ENCODE data around the gene WNT5B. TPM values are rescaled to one million over a fixed set of nuclear protein-coding genes. Genes with fewer than 3 reads are reported as not detected.

Gene WNT5B
- total RNA-seq, 2 donors from 2014 or later, result 0.22 to 0.51 TPM

DNA sequence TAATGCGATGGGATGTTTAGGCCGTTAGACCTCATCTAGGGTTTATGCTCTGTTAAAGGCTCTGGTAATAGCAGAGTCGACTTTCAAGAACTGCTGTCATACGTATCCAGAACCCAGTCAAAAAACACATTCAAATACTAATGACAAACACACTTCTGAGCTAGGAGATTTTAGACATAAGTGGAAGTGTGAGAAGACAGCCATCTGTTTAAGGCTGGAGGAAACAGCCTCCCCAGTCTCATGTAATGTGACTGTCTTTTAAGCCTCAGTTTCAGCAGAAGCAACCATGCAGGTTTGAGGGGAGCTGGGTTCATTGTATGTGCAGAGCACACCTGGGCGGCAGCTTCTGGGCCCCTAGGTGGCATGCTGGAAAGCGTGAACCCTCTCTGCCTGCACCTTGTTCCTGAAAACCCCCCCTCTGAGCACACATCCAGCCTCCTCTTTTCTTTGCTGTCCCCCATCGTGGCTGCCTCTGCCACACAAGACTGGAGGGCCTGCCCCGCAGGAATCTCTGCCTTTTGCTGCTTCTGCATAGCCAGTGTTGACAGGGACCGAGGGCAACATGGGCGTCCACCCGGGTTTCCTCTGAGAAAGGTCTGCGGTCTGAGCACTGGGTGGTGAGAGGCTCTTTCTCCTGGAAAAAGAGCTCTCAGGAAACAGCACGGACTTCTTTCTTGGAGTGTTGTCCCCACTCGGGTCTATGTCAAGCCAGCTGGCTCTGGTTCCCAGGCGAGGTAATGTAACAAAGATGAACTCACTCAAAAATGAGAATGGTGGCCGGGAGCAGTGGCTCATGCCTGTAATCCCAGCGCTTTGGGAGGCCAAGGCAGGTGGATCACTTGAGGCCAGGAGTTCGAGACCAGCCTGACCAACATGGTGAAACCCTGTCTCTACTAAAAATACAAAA is 11.6 kb downstream of the WNT5B start:
- Mint-ChIP-seq H3K27ac (no peak overlapping the region), H3K36me3 (ENCODE audit: insufficient read depth in 2 of 2) (no peaks in the 10 kb centered on the region), H3K27me3 (ENCODE audit: low read depth) (no peaks in the 10 kb centered on the region), H3K4me1 (ENCODE audit: low read depth) (no peaks in the 10 kb centered on the region), H3K4me3 (no peak overlapping the region), H3K9me3 (no peaks in the 10 kb centered on the region)
- DNase-seq (no peak), ATAC-seq (replicated peaks in 1 of 2) (no peak)

DNA sequence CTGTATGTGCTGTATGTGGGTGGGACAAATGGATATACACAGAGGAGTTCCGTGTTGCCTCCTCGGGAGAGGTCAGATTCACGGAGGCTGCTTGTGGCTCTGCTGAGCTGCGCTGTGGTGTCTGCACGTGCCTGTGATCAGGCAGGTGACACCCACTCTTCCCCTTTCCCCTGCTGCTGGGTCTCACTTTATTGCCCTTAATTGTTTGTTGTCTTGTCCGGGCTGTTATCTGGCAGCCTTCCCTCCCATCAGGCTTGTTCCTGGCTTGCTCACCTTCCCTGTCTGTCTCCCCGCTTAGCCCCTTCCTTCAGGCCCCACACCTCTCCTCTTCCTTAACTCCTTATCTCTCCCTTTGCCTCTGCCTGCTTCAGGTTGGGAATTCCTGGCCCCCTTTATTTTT is 13.5 kb downstream of the WNT5B start:
- no peak overlapping the region for H3K27ac Mint-ChIP-seq

GRCh38 chr12:1643043-1643442 is 14.0 kb downstream of the WNT5B start:
- Mint-ChIP-seq H3K27me3 (ENCODE audit: low read depth) (peaks cover 1% of the 10 kb centered on the region), H3K4me1 (ENCODE audit: low read depth) (no peaks in the 10 kb centered on the region), H3K4me3 (no peak overlapping the region), H3K36me3 (ENCODE audit: insufficient read depth in 2 of 2) (no peaks in the 10 kb centered on the region), H3K27ac (no peak overlapping the region), H3K9me3 (no peaks in the 10 kb centered on the region)
- ATAC-seq (replicated peaks in 1 of 2), result no peak
- DNase-seq, result no peak

More for the DNA sequence above, 13.5 kb downstream of the WNT5B start:
- Mint-ChIP-seq H3K9me3 (no peaks in the 10 kb centered on the region), H3K36me3 (ENCODE audit: insufficient read depth in 2 of 2) (no peaks in the 10 kb centered on the region), H3K27me3 (ENCODE audit: low read depth) (no peaks in the 10 kb centered on the region), H3K4me1 (ENCODE audit: low read depth) (no peaks in the 10 kb centered on the region), H3K4me3 (no peak overlapping the region)
- no peak for DNase-seq
- no peak for ATAC-seq (replicated peaks in 1 of 2)

DNA sequence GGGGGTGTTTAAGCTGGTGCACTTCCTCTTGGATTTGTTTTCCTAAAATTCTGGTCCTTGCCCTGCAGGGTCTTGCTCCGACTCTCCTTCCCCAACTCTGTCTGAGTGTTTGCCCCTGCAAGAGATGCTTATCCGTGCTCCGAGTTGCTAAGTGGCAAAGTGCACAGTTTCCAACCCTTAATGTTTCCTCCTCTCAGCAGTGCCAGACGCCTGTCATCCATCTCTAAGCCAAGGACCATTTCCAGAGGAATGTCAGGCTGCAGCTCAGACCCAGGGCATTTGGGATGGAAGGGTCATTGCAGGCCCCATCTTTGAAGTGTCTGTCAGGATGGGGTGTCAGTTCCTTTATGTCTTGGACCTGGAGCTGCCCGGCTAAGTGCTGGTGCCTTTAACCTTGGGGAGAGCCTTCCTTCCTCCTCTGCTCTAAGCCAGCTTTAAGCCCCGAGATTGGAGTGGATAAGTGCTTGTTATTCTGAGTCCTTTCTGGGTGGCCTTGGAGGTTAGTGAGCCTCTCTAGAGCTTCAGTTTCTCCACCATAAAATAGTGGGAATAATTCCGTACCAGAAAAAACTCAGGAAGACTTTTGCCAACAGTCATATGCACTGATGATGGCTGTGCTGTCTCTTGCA is 15.0 kb downstream of the WNT5B start:
- Mint-ChIP-seq H3K27me3 (ENCODE audit: low read depth) (peaks cover 9% of the 10 kb centered on the region), H3K4me3 (no peak overlapping the region), H3K36me3 (ENCODE audit: insufficient read depth in 2 of 2) (no peaks in the 10 kb centered on the region), H3K9me3 (no peaks in the 10 kb centered on the region), H3K27ac (no peak overlapping the region), H3K4me1 (ENCODE audit: low read depth) (no peaks in the 10 kb centered on the region)
- DNase-seq (no peak), ATAC-seq (replicated peaks in 1 of 2) (no peak)

GRCh38 chr12:1644534-1645438 is 15.8 kb downstream of the WNT5B start:
- H3K27me3 Mint-ChIP-seq (ENCODE audit: low read depth), result peaks cover 15% of the 10 kb centered on the region
- H3K9me3 Mint-ChIP-seq, result no peaks in the 10 kb centered on the region
- no peaks in the 10 kb centered on the region for H3K4me1 Mint-ChIP-seq (ENCODE audit: low read depth)
- H3K36me3 Mint-ChIP-seq (ENCODE audit: insufficient read depth in 2 of 2), result no peaks in the 10 kb centered on the region
- no peak overlapping the region for H3K4me3 Mint-ChIP-seq
- H3K27ac Mint-ChIP-seq, result no peak overlapping the region
- ATAC-seq (replicated peaks in 1 of 2) (no peak), DNase-seq (no peak)

DNA sequence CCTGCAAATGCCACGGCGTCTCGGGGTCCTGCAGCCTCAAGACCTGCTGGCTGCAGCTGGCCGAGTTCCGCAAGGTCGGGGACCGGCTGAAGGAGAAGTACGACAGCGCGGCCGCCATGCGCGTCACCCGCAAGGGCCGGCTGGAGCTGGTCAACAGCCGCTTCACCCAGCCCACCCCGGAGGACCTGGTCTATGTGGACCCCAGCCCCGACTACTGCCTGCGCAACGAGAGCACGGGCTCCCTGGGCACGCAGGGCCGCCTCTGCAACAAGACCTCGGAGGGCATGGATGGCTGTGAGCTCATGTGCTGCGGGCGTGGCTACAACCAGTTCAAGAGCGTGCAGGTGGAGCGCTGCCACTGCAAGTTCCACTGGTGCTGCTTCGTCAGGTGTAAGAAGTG is 16.8 kb downstream of the WNT5B start:
- Mint-ChIP-seq H3K4me3 (no peak overlapping the region), H3K27me3 (ENCODE audit: low read depth) (peaks cover 15% of the 10 kb centered on the region), H3K36me3 (ENCODE audit: insufficient read depth in 2 of 2) (no peaks in the 10 kb centered on the region), H3K9me3 (no peaks in the 10 kb centered on the region), H3K27ac (no peak overlapping the region), H3K4me1 (ENCODE audit: low read depth) (no peaks in the 10 kb centered on the region)
- DNase-seq (no peak), ATAC-seq (replicated peaks in 1 of 2) (no peak)

DNA sequence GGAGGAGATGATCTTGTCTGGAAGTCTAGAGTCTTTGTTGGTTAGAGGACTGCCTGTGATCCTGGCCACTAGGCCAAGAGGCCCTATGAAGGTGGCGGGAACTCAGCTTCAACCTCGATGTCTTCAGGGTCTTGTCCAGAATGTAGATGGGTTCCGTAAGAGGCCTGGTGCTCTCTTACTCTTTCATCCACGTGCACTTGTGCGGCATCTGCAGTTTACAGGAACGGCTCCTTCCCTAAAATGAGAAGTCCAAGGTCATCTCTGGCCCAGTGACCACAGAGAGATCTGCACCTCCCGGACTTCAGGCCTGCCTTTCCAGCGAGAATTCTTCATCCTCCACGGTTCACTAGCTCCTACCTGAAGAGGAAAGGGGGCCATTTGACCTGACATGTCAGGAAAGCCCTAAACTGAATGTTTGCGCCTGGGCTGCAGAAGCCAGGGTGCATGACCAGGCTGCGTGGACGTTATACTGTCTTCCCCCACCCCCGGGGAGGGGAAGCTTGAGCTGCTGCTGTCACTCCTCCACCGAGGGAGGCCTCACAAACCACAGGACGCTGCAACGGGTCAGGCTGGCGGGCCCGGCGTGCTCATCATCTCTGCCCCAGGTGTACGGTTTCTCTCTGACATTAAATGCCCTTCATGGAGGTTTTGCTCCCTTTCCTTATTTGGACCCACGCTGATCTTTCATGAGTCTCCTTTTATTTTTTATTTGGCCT is 17.7 kb downstream of the WNT5B start:
- H3K4me3 Mint-ChIP-seq, result no peak overlapping the region
- H3K27me3 Mint-ChIP-seq (ENCODE audit: low read depth), result peaks cover 19% of the 10 kb centered on the region
- no peak overlapping the region for H3K27ac Mint-ChIP-seq
- no peaks in the 10 kb centered on the region for H3K9me3 Mint-ChIP-seq
- ATAC-seq (replicated peaks in 1 of 2) (no peak), DNase-seq (no peak)
- H3K36me3 Mint-ChIP-seq (ENCODE audit: insufficient read depth in 2 of 2), result no peaks in the 10 kb centered on the region
- H3K4me1 Mint-ChIP-seq (ENCODE audit: low read depth), result no peaks in the 10 kb centered on the region

GRCh38 chr12:1647285-1647669 is 18.2 kb downstream of the WNT5B start:
- H3K4me1 Mint-ChIP-seq (ENCODE audit: low read depth), result no peaks in the 10 kb centered on the region
- no peaks in the 10 kb centered on the region for H3K36me3 Mint-ChIP-seq (ENCODE audit: insufficient read depth in 2 of 2)
- no peaks in the 10 kb centered on the region for H3K9me3 Mint-ChIP-seq
- no peak for ATAC-seq (replicated peaks in 1 of 2)
- no peak overlapping the region for H3K27ac Mint-ChIP-seq
- no peak for DNase-seq
- no peak overlapping the region for H3K4me3 Mint-ChIP-seq
- H3K27me3 Mint-ChIP-seq (ENCODE audit: low read depth), result peaks cover 20% of the 10 kb centered on the region

- Mint-ChIP-seq H3K27me3 (ENCODE audit: low read depth) (peaks cover 20% of the 10 kb centered on the region), H3K4me1 (ENCODE audit: low read depth) (no peaks in the 10 kb centered on the region)
- no peak for ATAC-seq (replicated peaks in 1 of 2)
These were observed 21.4 kb downstream of the WNT5B start for GRCh38 chr12:1650260-1650977.

DNA sequence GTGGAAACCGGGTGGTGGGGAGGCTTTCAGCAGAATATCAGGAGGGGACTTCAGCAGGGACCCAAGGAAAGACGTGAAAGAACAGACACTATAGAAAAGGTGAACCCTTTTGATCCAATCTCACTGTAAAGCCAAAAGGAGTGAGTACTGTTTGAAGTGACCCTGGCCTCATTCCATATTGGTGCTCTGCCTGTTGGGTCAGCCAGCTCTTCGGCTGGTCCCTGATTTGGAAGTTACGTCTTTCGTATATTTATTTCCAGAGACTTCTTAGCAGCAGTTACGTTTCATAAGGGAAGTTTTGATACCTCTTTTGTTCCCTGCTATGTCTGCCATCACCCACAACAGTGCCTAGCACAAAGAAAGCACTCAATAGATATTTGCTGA is 21.9 kb downstream of the WNT5B start:
- Mint-ChIP-seq H3K4me3 (no peak overlapping the region), H3K36me3 (ENCODE audit: insufficient read depth in 2 of 2) (no peaks in the 10 kb centered on the region), H3K27me3 (ENCODE audit: low read depth) (peaks cover 20% of the 10 kb centered on the region), H3K9me3 (no peaks in the 10 kb centered on the region), H3K27ac (no peak overlapping the region), H3K4me1 (ENCODE audit: low read depth) (no peaks in the 10 kb centered on the region)
- DNase-seq (no peak), ATAC-seq (replicated peaks in 1 of 2) (no peak)

More at GRCh38 chr12:1650260-1650977, 21.4 kb downstream of the WNT5B start:
- H3K4me3 Mint-ChIP-seq, result no peak overlapping the region
- DNase-seq, result no peak
- H3K36me3 Mint-ChIP-seq (ENCODE audit: insufficient read depth in 2 of 2), result no peaks in the 10 kb centered on the region
- H3K27ac Mint-ChIP-seq, result no peak overlapping the region
- no peaks in the 10 kb centered on the region for H3K9me3 Mint-ChIP-seq

DNA sequence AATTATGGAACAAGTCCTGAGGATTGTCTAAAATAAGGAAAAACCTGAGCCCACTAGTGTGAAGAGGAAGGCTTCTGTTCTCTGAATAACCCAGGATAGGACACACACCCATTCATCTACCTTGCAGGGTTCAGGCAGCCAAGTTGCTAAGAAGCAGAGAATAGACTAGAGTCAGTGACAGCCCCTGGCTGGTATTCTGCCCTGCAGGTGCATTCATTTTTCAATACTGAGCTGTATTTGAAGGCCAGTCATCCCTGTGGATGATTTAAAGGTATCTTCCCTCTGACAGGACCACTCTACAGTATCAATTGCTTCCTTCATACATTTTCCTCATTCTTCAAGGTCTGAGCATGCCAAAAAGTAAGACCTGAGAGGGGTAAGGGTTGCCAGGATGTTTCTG is 22.9 kb downstream of the WNT5B start:
- no peak for ATAC-seq (replicated peaks in 1 of 2)
- Mint-ChIP-seq H3K4me1 (ENCODE audit: low read depth) (no peaks in the 10 kb centered on the region), H3K4me3 (no peak overlapping the region), H3K36me3 (ENCODE audit: insufficient read depth in 2 of 2) (no peaks in the 10 kb centered on the region), H3K9me3 (no peaks in the 10 kb centered on the region), H3K27me3 (ENCODE audit: low read depth) (peaks cover 20% of the 10 kb centered on the region), H3K27ac (no peak overlapping the region)
- no peak for DNase-seq

DNA sequence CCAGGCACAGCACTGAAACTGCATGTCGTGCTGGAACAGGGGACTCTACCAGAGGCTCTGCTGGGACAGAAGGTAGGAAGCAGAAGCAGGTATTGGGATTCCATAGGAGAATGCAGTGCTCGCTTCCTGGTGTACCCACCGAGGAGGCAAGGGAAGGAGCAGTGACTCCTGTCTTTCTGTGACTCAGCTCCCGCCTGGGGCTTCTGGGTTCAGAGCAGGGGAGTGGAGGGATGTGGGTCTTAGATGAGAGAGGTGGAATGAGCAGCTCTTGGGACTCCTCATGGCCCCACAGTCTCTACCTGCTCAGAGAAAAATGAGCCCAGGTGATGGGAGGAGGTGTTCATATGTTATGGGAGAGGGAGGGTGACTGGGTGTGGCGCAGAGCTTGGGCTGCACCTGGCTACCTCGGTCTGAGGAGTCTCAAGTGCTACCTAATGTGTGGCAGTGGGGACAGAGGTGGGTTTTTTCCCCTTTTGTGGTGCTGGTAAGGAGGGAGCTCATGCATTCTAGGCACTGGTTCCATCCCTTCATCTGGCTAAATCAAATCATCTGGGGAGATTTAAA is 26.3 kb downstream of the WNT5B start:
- Mint-ChIP-seq H3K4me1 (ENCODE audit: low read depth) (no peaks in the 10 kb centered on the region), H3K4me3 (no peak overlapping the region), H3K27me3 (ENCODE audit: low read depth) (peaks cover 6% of the 10 kb centered on the region), H3K27ac (no peak overlapping the region), H3K36me3 (ENCODE audit: insufficient read depth in 2 of 2) (no peaks in the 10 kb centered on the region), H3K9me3 (no peaks in the 10 kb centered on the region)
- ATAC-seq (replicated peaks in 1 of 2) (no peak), DNase-seq (no peak)

Data from activated T-cell treated with anti-CD3 and anti-CD28 coated beads, Interleukin-2, amount 50 U/mL, for 72 hours (primary cell).